ENCODE results near the gene PITPNC1. TPM values are rescaled to one million over a fixed set of nuclear protein-coding genes. Genes with fewer than 3 reads are reported as not detected.

The PITPNC1 gene
- total RNA-seq, 1 donor from 2014 or later, result 25.4 TPM

- Histone ChIP-seq H3K27me3 (no peaks in the 10 kb centered on the region), H3K27ac (no peak overlapping the region), H3K9me3 (no peaks in the 10 kb centered on the region), H3K36me3 (no peaks in the 10 kb centered on the region), H3K4me3 (no peak overlapping the region), H3K4me1 (no peaks in the 10 kb centered on the region)
- TF ChIP-seq CTCF (IDR thresholded peaks at IDR 0.05), result no peak
- intact Hi-C loops (cut with DNase I), result no loop called here
- ATAC-seq (no peak), DNase-seq (no peak)
Observed at GRCh38 chr17:67566656-67567055, 189.6 kb downstream of the PITPNC1 start.

GRCh38 chr17:67569015-67569451 lies 192.0 kb downstream of the PITPNC1 start:
- TF ChIP-seq CTCF (IDR thresholded peaks at IDR 0.05), result no peak
- intact Hi-C loops (cut with DNase I), result no loop called here
- DNase-seq (no peak), ATAC-seq (no peak)
- no peaks in the 10 kb centered on the region for H3K27me3 ChIP-seq
- H3K36me3 ChIP-seq, result no peaks in the 10 kb centered on the region
- no peaks in the 10 kb centered on the region for H3K4me1 ChIP-seq
- H3K4me3 ChIP-seq, result no peak overlapping the region
- no peaks in the 10 kb centered on the region for H3K9me3 ChIP-seq
- H3K27ac ChIP-seq, result no peak overlapping the region

DNA sequence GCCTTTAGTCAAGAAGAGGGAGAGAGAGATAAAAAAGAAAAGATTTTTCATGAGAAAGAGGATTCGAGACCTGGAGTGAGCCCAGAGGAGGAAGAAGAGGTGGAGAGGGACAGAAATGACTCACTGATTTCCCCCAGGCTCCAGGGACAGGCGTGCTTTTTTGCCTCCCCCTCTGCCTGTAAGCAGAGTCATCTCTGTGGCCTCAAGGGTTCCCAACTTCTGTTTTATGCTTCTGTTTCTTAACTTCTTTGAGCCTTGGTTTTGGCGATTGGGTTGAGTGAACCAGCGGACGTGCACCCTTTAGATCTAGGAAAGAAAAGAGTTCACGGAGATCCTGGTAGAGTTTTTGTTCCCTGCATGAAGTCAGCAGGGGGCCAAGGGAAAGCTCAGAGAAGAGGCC lies 192.8 kb downstream of the PITPNC1 start:
- DNase-seq, result no peak
- peak; percentile 75 for ATAC-seq
- Histone ChIP-seq H3K36me3 (no peaks in the 10 kb centered on the region), H3K27me3 (no peaks in the 10 kb centered on the region), H3K4me1 (no peaks in the 10 kb centered on the region), H3K9me3 (no peaks in the 10 kb centered on the region), H3K4me3 (no peak overlapping the region), H3K27ac (no peak overlapping the region)
- intact Hi-C loops (cut with DNase I), result no loop called here
- TF ChIP-seq CTCF (IDR thresholded peaks at IDR 0.05), result no peak

GRCh38 chr17:67570797-67571196 lies 193.7 kb downstream of the PITPNC1 start:
- no peaks in the 10 kb centered on the region for H3K36me3 ChIP-seq
- intact Hi-C loops (cut with DNase I), result no loop called here
- H3K9me3 ChIP-seq, result no peaks in the 10 kb centered on the region
- ATAC-seq (no peak), DNase-seq (no peak)
- no peaks in the 10 kb centered on the region for H3K27me3 ChIP-seq
- H3K4me3 ChIP-seq, result no peak overlapping the region
- no peak for TF ChIP-seq CTCF (IDR thresholded peaks at IDR 0.05)
- no peaks in the 10 kb centered on the region for H3K4me1 ChIP-seq
- no peak overlapping the region for H3K27ac ChIP-seq

DNA sequence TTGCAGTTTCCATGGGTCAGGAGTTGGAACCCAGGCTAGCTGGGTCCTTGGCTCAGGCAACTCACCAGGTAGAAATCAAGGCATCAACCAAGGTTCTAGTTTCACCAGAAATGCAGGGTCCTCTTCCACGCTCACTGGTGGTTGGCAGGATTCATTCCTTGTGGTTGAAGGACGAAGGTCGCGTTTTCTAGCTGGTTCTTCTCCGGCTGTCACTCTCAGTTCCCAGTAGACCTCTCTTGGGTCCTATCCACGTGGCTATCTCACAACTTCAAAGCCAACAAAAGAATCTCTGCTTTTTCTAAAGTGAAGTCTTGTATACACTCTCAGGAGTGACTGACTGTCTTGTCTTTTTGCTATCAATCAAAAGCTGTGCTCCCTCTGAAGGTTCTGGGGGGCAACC lies 194.4 kb downstream of the PITPNC1 start:
- TF ChIP-seq CTCF (IDR thresholded peaks at IDR 0.05), result no peak
- intact Hi-C loops (cut with DNase I), result no loop called here
- Histone ChIP-seq H3K9me3 (no peaks in the 10 kb centered on the region), H3K27ac (no peak overlapping the region), H3K4me3 (no peak overlapping the region), H3K27me3 (no peaks in the 10 kb centered on the region), H3K36me3 (no peaks in the 10 kb centered on the region), H3K4me1 (no peaks in the 10 kb centered on the region)
- ATAC-seq (no peak), DNase-seq (no peak)

DNA sequence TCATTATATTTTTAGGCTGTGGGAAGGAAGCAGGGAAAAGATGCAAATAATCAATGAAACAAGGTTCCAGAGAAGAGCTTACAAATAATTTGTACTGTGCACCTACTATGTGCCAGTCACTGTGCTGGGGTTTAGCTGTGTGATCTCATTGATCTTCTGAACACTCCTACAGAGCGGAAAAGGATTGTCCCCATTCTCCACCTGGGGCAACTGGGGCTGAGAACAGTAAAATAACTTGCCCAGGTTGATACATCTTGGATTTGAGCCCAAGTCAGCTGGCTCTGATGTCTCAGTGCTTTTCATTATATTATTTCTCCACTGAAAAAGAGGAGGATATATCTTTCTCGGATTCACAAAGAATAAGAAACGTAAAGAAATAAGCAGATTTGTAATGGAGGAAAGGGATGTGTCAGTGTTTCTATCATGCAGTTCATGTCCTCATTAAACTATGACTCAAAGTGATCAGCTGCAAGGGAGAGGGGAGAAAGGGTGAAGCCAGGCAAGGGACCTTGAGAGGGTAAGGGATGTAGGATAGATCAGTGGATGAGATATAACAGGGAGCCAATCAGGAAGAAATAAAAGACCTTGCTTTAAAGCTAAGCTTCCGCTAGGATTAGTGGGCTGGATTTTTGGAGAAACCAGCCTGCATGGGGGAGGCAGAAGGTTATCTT lies 197.0 kb downstream of the PITPNC1 start:
- no peaks in the 10 kb centered on the region for H3K27me3 ChIP-seq
- H3K4me3 ChIP-seq, result no peak overlapping the region
- DNase-seq, result no peak
- no peaks in the 10 kb centered on the region for H3K4me1 ChIP-seq
- no peak for TF ChIP-seq CTCF (IDR thresholded peaks at IDR 0.05)
- no peak overlapping the region for H3K27ac ChIP-seq
- intact Hi-C loops (cut with DNase I), result no loop called here
- ATAC-seq, result no peak
- H3K36me3 ChIP-seq, result peaks cover 5% of the 10 kb centered on the region
- no peaks in the 10 kb centered on the region for H3K9me3 ChIP-seq

Data from upper lobe of right lung (tissue), 1 donor.